KOPT-K1 (cell line): ENCODE measurements around the gene PTPRM.

Experiments
- H3K27ac ChIP-seq: fragments of 200-600 bp; sonication (generic); 2 replicates; pipeline ENCODE4 v1.5.1; 2016; ENCODE audit warnings: antibody characterized with exemption, mild to moderate bottlenecking, low read depth, low read length; ENCODE audit not compliant: poor library complexity, severe bottlenecking
- H3K36me3 ChIP-seq: fragments of 200-600 bp; sonication (generic); 2 replicates; pipeline ENCODE4 v1.5.1; 2017; ENCODE audit warnings: antibody characterized with exemption, mild to moderate bottlenecking, low read length, moderate library complexity; ENCODE audit not compliant: insufficient read depth
- H3K9me3 ChIP-seq: fragments of 200-600 bp; sonication (generic); 2 replicates; pipeline ENCODE4 v1.5.1; 2017; ENCODE audit warnings: antibody characterized with exemption, low read length, mild to moderate bottlenecking; ENCODE audit not compliant: insufficient read depth, poor library complexity, severe bottlenecking

The PTPRM gene

DNA sequence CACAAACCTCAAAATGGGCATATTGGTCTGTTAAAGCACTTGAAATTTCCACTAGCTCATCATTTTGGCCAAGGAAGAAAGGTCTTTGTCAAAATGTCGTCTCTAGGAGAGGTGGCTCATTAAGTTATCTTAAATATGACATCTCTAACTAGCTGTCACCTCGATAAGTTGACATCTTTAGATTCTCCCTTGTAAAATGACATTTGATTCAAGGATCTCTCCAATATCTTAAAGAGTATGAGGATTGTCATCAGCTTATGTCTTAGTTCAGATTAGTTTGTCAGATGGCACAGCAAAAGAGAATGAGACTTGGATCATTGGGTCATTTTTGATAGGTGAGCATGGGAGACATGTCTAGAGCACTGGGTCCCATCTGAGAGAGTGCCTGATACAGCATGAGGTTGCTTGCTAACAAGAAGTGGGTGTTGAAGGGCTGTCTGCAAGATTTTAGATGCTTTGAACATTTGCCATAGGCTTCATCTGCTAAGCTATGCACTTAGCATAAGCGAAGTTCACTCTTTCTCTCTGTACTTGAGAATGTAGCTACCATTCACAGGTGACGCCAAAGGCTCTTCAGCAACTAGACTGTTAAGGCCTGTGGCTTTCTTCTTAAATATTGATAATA is 12.9 kb downstream of the PTPRM start:
- Histone ChIP-seq H3K36me3 (no peaks in the 10 kb centered on the region), H3K27ac (no peak overlapping the region), H3K9me3 (no peaks in the 10 kb centered on the region)

GRCh38 chr18:7584646-7585275 is 17.6 kb downstream of the PTPRM start:
- Histone ChIP-seq H3K27ac (no peak overlapping the region), H3K36me3 (no peaks in the 10 kb centered on the region)

DNA sequence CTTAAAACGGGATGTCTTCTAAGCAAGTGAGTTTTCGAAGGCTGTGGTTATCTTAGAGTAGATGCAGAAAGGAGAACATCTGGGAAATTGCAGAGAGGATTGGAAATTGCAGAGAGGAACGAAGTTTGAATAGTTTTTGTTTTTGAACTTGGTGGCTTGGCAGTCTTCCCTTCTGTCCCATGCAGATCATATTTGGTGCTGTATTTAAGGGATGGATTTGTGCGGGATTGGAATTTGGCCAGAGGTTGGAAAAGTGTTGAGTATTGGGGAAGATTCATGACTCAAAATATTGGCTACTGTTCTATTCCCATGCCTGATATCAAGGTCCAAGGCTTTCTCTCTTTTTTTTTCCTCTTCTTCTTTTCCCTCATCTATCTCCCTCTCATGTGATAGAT is 18.2 kb downstream of the PTPRM start:
- Histone ChIP-seq H3K36me3 (no peaks in the 10 kb centered on the region), H3K27ac (no peak overlapping the region), H3K9me3 (no peaks in the 10 kb centered on the region)

More at GRCh38 chr18:7584646-7585275, 17.6 kb downstream of the PTPRM start:
- H3K9me3 ChIP-seq: no peaks in the 10 kb centered on the region

DNA sequence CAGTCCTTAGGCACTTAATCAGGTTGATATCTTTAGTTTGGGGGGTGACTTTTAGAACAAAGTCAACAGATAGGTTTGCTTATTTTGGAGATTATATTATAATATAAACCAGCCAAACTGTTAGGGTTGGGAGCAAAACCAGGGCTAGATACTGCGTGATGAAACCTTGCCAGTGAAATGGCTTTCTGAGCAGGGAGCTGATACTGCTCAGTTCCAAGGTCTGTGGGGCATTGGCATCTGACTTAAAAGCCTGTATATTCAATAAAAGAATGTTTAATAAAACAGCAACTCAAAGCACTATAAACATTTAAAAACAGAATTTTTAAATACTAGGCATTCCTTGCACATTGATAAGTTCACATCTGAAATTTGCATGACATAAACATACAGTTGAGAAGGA is 19.3 kb downstream of the PTPRM start:
- no peak overlapping the region for H3K27ac ChIP-seq
- H3K9me3 ChIP-seq: no peaks in the 10 kb centered on the region
- H3K36me3 ChIP-seq: no peaks in the 10 kb centered on the region

- Histone ChIP-seq H3K9me3 (no peaks in the 10 kb centered on the region), H3K36me3 (no peaks in the 10 kb centered on the region), H3K27ac (no peak overlapping the region)
Observed at GRCh38 chr18:7590826-7591560, 23.9 kb downstream of the PTPRM start.

DNA sequence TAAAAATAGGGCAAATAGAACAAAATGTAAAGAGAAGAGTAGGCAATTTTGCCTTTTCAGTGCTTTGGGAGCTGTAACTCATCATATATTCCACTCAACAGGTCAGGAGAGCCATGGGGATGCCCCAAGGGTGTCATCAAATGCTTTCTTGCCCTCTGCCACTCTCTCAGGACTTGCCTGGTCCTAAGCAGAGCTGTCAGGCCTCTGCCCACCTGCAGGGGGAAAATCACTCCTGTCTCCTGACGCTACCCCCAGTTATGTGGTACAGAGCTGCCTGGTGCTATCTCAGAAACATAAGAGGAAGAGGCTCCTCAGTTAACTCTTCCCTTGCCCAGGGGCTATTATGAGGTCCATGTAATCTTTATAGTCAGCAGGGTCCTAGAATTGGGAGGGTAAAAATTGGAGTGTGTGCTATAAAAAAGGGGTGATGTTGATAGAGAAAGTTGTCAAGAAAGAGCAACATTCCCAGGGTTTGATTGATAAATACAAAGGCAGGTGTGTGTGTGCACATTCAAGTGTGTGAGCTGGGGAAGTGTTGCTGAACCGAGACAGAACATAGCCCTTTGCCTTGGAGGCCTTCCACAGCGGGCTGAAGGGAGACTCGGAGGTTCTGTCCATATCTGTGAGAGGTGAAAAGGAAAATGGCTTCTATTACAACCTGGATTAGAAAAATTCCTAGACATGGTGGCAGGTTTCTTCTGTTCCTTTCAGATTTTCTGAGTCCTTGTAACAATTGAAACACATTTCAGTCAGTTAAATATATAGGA is 25.4 kb downstream of the PTPRM start:
- Histone ChIP-seq H3K36me3 (no peaks in the 10 kb centered on the region), H3K9me3 (no peaks in the 10 kb centered on the region), H3K27ac (no peak overlapping the region)

- H3K9me3 ChIP-seq: no peaks in the 10 kb centered on the region
- no peaks in the 10 kb centered on the region for H3K36me3 ChIP-seq
- no peak overlapping the region for H3K27ac ChIP-seq
Observed at GRCh38 chr18:7593218-7593819, 26.2 kb downstream of the PTPRM start.

DNA sequence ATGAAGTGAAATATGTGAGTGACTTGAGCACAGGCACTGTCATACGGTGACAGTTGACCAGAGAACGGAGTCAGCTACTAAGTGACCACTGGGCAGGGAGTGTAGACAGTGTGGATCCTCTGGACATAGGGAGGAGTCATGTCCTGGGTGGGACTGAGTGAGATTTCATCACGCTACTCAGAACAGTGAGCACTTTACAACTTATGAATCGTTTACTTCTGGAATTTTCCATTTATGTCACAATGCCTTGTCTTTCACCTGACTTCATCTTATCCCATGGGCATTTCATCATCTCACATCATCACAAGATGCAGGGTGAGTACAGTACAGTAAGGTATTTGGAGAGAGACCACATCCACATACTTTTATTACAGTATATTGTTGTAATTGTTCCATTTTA is 29.0 kb downstream of the PTPRM start:
- Histone ChIP-seq H3K27ac (no peak overlapping the region), H3K9me3 (no peaks in the 10 kb centered on the region), H3K36me3 (no peaks in the 10 kb centered on the region)

- Histone ChIP-seq H3K9me3 (no peaks in the 10 kb centered on the region), H3K27ac (no peak overlapping the region), H3K36me3 (no peaks in the 10 kb centered on the region)
Observed at GRCh38 chr18:7597500-7597899, 30.4 kb downstream of the PTPRM start.

GRCh38 chr18:7598167-7599047 is 31.3 kb downstream of the PTPRM start:
- Histone ChIP-seq H3K27ac (no peak overlapping the region), H3K9me3 (no peaks in the 10 kb centered on the region), H3K36me3 (no peaks in the 10 kb centered on the region)

DNA sequence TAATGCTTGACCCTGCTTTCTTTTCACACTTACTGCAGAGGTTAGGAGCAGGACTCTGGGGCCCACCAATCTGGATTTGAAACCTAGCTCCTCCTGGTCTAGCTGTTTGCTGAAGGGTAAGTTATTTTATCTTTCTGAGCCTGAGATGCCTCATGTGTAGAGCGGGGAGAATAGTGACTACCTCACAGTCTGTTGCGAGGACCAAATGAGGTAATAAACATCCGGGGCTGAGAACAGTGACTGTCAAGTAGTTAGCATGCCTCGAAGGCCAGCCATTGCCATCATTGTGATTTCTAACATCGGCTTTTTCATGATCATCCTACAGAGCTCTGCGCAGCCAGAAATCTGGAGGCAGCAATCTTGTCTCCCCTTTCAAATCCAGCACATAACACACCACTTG is 32.9 kb downstream of the PTPRM start:
- H3K27ac ChIP-seq: no peak overlapping the region
- H3K36me3 ChIP-seq: no peaks in the 10 kb centered on the region
- H3K9me3 ChIP-seq: no peaks in the 10 kb centered on the region

- Histone ChIP-seq H3K9me3 (no peaks in the 10 kb centered on the region), H3K36me3 (no peaks in the 10 kb centered on the region), H3K27ac (no peak overlapping the region)
Observed at GRCh38 chr18:7600528-7601245, 33.6 kb downstream of the PTPRM start.

- Histone ChIP-seq H3K27ac (no peak overlapping the region), H3K9me3 (no peaks in the 10 kb centered on the region), H3K36me3 (no peaks in the 10 kb centered on the region)
Observed at GRCh38 chr18:7601246-7601615, 34.1 kb downstream of the PTPRM start.

GRCh38 chr18:7601936-7602335 is 34.8 kb downstream of the PTPRM start:
- no peaks in the 10 kb centered on the region for H3K36me3 ChIP-seq
- H3K27ac ChIP-seq: no peak overlapping the region
- no peaks in the 10 kb centered on the region for H3K9me3 ChIP-seq
